ENCODE measurements around the gene VPS8. TPM values are rescaled to one million over a fixed set of nuclear protein-coding genes. Genes with fewer than 3 reads are reported as not detected.
"Not testable (repeated sequence)": the region's sequence is repeated elsewhere in the genome, so short reads cannot be mapped to it uniquely, and the experiment has no call there.

Gene VPS8
- total RNA-seq, 3 donors from 2014 or later: 52.2 to 86.3 (median 61.9) TPM

DNA sequence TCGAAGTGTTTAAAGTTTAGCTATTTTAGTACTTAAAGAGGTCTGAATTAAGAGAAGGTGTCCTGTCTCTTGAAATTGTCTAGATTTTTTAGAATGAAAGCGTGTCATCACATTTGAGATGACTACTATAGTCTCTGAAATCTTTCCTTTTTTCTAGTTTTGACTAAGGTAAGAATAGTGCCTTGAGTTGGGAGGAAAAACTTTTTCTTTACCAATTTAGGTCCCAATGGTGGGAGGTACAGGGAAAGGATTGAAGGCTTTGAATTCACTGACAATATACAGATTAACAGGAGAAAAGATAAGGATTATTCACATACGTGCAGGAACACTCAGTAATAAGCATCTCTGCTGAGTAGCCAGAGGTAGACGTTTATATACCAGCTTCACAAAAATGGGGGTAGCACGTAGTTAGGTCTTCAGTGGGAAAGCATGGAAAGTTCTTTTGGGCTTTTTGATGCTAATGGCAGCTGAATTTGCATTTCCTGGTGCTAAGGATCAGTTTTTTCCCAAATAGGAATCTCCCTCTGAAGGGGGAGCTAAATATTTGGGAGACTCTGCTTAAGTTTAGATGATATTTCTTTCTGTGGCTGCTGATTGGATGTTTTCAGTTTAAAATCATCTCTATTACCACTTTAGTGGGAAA, 88.1 kb downstream of the VPS8 start:
- intact Hi-C loops (cut with DNase I; ENCODE audit: low total_unique reads): no loop called here
- Histone ChIP-seq H3K4me1 (no peaks in the 10 kb centered on the region), H3K9me3 (no peaks in the 10 kb centered on the region), H3K27ac (no peak overlapping the region), H3K27me3 (no peaks in the 10 kb centered on the region), H3K4me3 (no peak overlapping the region), H3K36me3 (no peaks in the 10 kb centered on the region)
- no peak for DNase-seq (ENCODE audit: low spot score in 2 of 2)
- TF ChIP-seq POLR2AphosphoS5 (IDR thresholded peaks at IDR 0.05) (no peak), POLR2A (IDR thresholded peaks at IDR 0.05) (no peak)
- TF ChIP-seq, protein P1, sequence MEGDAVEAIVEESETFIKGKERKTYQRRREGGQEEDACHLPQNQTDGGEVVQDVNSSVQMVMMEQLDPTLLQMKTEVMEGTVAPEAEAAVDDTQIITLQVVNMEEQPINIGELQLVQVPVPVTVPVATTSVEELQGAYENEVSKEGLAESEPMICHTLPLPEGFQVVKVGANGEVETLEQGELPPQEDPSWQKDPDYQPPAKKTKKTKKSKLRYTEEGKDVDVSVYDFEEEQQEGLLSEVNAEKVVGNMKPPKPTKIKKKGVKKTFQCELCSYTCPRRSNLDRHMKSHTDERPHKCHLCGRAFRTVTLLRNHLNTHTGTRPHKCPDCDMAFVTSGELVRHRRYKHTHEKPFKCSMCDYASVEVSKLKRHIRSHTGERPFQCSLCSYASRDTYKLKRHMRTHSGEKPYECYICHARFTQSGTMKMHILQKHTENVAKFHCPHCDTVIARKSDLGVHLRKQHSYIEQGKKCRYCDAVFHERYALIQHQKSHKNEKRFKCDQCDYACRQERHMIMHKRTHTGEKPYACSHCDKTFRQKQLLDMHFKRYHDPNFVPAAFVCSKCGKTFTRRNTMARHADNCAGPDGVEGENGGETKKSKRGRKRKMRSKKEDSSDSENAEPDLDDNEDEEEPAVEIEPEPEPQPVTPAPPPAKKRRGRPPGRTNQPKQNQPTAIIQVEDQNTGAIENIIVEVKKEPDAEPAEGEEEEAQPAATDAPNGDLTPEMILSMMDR (IDR thresholded peaks at IDR 0.05): no peak

- H3K27ac ChIP-seq: peak overlapping the region; percentile 77 to 88
- intact Hi-C loops (cut with DNase I; ENCODE audit: low total_unique reads); H3K4me1 ChIP-seq; H3K27me3 ChIP-seq; H3K4me3 ChIP-seq; H3K36me3 ChIP-seq; H3K9me3 ChIP-seq; DNase-seq (ENCODE audit: low spot score in 2 of 2): not testable (repeated sequence)
Measured at GRCh38 chr3:184907031-184907430, 95.1 kb downstream of the VPS8 start.

DNA sequence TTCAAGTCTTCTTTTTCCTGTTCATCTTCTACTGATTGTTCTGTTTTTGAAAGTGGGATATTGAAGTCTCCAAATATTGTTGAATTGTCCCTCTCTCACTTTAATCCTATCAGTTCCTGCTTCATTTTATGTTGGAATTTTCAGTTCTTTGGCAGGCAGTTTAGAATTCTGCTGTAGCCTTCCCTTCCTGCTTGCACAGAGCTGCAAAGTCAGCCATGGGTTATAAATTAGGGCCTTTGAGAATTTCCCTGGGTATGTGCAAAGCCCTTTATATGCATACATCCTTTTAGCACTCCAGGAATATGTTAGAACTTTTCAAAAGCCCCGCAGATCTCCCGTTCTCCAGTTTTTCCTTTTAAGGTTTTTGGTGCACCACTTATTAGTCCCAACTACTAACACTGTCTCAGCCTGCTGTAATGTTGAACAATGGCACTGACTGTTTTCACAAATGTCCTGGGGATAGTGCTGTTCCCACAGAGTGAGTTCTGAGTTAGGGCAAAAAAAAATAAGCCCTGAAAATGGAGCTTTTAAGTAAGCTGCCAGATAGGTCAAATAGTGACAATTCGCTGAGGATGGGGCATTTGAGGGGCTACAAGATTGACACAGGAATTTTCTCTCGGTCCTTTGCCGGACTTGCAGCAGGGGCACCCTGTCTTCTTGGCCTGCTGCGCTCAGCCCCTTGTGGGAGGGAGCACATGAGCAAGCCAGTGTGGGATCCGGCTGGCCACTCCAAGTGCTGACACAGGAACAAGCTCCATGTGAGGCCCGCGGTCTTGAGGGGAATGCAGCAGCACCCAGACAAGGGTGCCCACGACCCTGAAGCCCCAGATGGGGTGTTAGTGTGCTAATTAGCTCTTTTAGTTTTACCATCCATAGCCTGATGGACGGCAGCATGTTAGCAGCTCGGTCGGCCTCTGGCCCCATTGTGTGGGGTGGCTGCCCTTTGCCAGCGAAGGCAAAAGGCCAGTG, 96.0 kb downstream of the VPS8 start:
- TF ChIP-seq, protein P1 (IDR thresholded peaks at IDR 0.05): no peak
- Histone ChIP-seq H3K9me3 (no peaks in the 10 kb centered on the region), H3K4me3 (no peak overlapping the region), H3K27ac (peak overlapping the region; percentile 88 to 92), H3K36me3 (no peaks in the 10 kb centered on the region), H3K27me3 (no peaks in the 10 kb centered on the region), H3K4me1 (no peaks in the 10 kb centered on the region)
- intact Hi-C loops (cut with DNase I; ENCODE audit: low total_unique reads): no loop called here
- peak in 1 of 2 donors; percentile 39 for DNase-seq (ENCODE audit: low spot score in 2 of 2)

DNA sequence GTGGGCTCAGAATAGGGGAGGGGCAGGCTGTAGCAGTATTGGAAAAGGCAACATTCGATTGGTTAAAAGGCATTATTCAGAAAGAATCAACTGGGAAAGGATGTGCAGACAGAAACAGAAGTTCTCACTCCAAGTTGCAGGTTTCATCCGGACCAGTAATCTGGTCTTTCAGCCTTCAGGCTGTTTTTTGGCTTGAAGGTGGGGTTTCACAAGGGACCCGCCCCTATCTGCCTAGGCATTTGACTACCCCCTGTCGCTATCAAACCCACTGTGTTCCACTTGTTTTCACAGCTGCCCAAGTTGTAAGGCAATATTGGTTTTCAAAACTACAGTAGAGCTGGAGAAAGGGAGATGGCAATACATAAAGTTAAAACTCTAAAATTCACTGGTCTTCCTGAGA, 96.9 kb downstream of the VPS8 start:
- Histone ChIP-seq H3K4me3 (no peak overlapping the region), H3K27me3 (no peaks in the 10 kb centered on the region), H3K9me3 (no peaks in the 10 kb centered on the region), H3K27ac (peak overlapping the region; percentile 88 to 92), H3K36me3 (no peaks in the 10 kb centered on the region), H3K4me1 (no peaks in the 10 kb centered on the region)
- intact Hi-C loops (cut with DNase I; ENCODE audit: low total_unique reads): no loop called here
- TF ChIP-seq POLR2A (IDR thresholded peaks at IDR 0.05) (no peak), POLR2AphosphoS5 (IDR thresholded peaks at IDR 0.05) (no peak)
- TF ChIP-seq, protein P1 (IDR thresholded peaks at IDR 0.05): no peak
- DNase-seq (ENCODE audit: low spot score in 2 of 2): no peak

GRCh38 chr3:184910664-184911063, 98.7 kb downstream of the VPS8 start:
- Histone ChIP-seq H3K36me3 (no peaks in the 10 kb centered on the region), H3K4me3 (no peak overlapping the region)

More at GRCh38 chr3:184910664-184911063, 98.7 kb downstream of the VPS8 start:
- H3K27ac ChIP-seq: peak overlapping the region; percentile 56 to 57
- no peaks in the 10 kb centered on the region for H3K9me3 ChIP-seq
- intact Hi-C loops (cut with DNase I; ENCODE audit: low total_unique reads): no loop called here
- TF ChIP-seq POLR2AphosphoS5 (IDR thresholded peaks at IDR 0.05) (no peak), POLR2A (IDR thresholded peaks at IDR 0.05) (no peak)
- TF ChIP-seq, protein P1 (IDR thresholded peaks at IDR 0.05): no peak
- DNase-seq (ENCODE audit: low spot score in 2 of 2): no peak
- no peaks in the 10 kb centered on the region for H3K4me1 ChIP-seq
- H3K27me3 ChIP-seq: no peaks in the 10 kb centered on the region

Measured in breast epithelium (tissue), 4 donors.